Activated CD4-positive, alpha-beta memory T cell treated with anti-CD3 and anti-CD28 coated beads for 36 hours (primary cell): ENCODE measurements around the gene PTPRE. TPM values are rescaled to one million over a fixed set of nuclear protein-coding genes. Genes with fewer than 3 reads are reported as not detected.
A peak's percentile ranks its signal among the peaks of the same experiment; 100 is the strongest.

Experiments
- CTCF ChIA-PET: fragments of 350-600 bp; sonication (Branson Sonifier 250); formaldehyde crosslinking; loops from one replicate; lab custom pipeline; 2021; ENCODE audit warnings: antibody characterized with exemption, inconsistent platforms; lab: Charles Lee
- POLR2A ChIA-PET: fragments of 350-600 bp; sonication (Branson Sonifier 250); formaldehyde crosslinking; loops from one replicate; lab custom pipeline; 2021; ENCODE audit warnings: antibody characterized with exemption; lab: Charles Lee
- DNase-seq: peaks from one replicate; pipeline ENCODE4 v3.0.0-alpha.2; 2020
- H3K27ac Mint-ChIP-seq: one replicate; pipeline ENCODE4 v1.8.0; 2021; ENCODE audit warnings: mixed read lengths
- H3K27me3 Mint-ChIP-seq: one replicate; pipeline ENCODE4 v1.8.0; 2021; ENCODE audit warnings: mixed read lengths
- H3K36me3 Mint-ChIP-seq: one replicate; pipeline ENCODE4 v1.8.0; 2021; ENCODE audit warnings: mixed read lengths
- H3K4me1 Mint-ChIP-seq: one replicate; pipeline ENCODE4 v1.8.0; 2021; ENCODE audit warnings: low read depth, mixed read lengths
- H3K4me3 Mint-ChIP-seq: one replicate; pipeline ENCODE4 v1.8.0; 2021; ENCODE audit warnings: mild to moderate bottlenecking, mixed read lengths
- H3K9me3 Mint-ChIP-seq: one replicate; pipeline ENCODE4 v1.8.0; 2021; ENCODE audit warnings: mixed read lengths
- intact Hi-C: fragments of 100-400 bp; cut with micrococcal nuclease; formaldehyde crosslinking; loops from one replicate; pipeline ENCODE4 v1.15.1; 2023
- total RNA-seq, 2 experiments: library from RNA; stranded (reverse); gene quantifications; one replicate each; pipeline ENCODE4 v1.2.3, GENCODE V29; 2021

Gene PTPRE
- total RNA-seq, 2 experiments from 2014 or later, result 29.4 to 34.0 TPM

GRCh38 chr10:127903789-127904188 lies 3.1 kb upstream of the PTPRE start:
- Mint-ChIP-seq H3K27me3 (peaks cover 32% of the 10 kb centered on the region), H3K4me1 (no peaks in the 10 kb centered on the region), H3K4me3 (no peak overlapping the region), H3K9me3 (no peaks in the 10 kb centered on the region), H3K27ac (no peak overlapping the region), H3K36me3 (no peaks in the 10 kb centered on the region)
- CTCF ChIA-PET, result interaction anchor here (5.3 to 5.6 kb wide), 2 partner anchors 107 to 166 kb away, joined by 50 to 270 read pairs; no protein-coding TSS in a partner anchor
- POLR2A ChIA-PET, result no interaction called here
- intact Hi-C loops, result no loop called here
- no peak for DNase-seq

- ChIA-PET POLR2A (no interaction called here), CTCF (interaction anchor here (5.3 to 5.6 kb wide), 2 partner anchors 106 to 165 kb away, joined by 50 to 270 read pairs; no protein-coding TSS in a partner anchor)
- no peak overlapping the region for H3K4me3 Mint-ChIP-seq
Measured at GRCh38 chr10:127904311-127905000, 2.4 kb upstream of the PTPRE start.

GRCh38 chr10:127905001-127905847 lies 1.7 kb upstream of the PTPRE start:
- H3K9me3 Mint-ChIP-seq, result no peaks in the 10 kb centered on the region
- no peak overlapping the region for H3K4me3 Mint-ChIP-seq
- H3K36me3 Mint-ChIP-seq, result no peaks in the 10 kb centered on the region
- POLR2A ChIA-PET, result no interaction called here
- peaks cover 29% of the 10 kb centered on the region for H3K27me3 Mint-ChIP-seq
- intact Hi-C loops, result loop anchor here (5.0 kb wide), 1 partner anchor 87 kb away; no protein-coding TSS in a partner anchor
- no peak for DNase-seq
- no peak overlapping the region for H3K27ac Mint-ChIP-seq
- no peaks in the 10 kb centered on the region for H3K4me1 Mint-ChIP-seq
- CTCF ChIA-PET, result interaction anchor here (0.6 to 5.6 kb wide), 11 partner anchors 84 to 1737 kb away, joined by 3 to 270 read pairs (median 12); no protein-coding TSS in a partner anchor

More at GRCh38 chr10:127904311-127905000, 2.4 kb upstream of the PTPRE start:
- Mint-ChIP-seq H3K27me3 (peaks cover 30% of the 10 kb centered on the region), H3K27ac (no peak overlapping the region), H3K4me1 (no peaks in the 10 kb centered on the region), H3K9me3 (no peaks in the 10 kb centered on the region), H3K36me3 (no peaks in the 10 kb centered on the region)
- DNase-seq, result no peak
- intact Hi-C loops, result no loop called here

GRCh38 chr10:127905848-127906261 lies 1.0 kb upstream of the PTPRE start:
- no peaks in the 10 kb centered on the region for H3K9me3 Mint-ChIP-seq
- no peaks in the 10 kb centered on the region for H3K36me3 Mint-ChIP-seq
- POLR2A ChIA-PET, result no interaction called here
- H3K4me1 Mint-ChIP-seq, result no peaks in the 10 kb centered on the region
- H3K27me3 Mint-ChIP-seq, result peaks cover 27% of the 10 kb centered on the region
- H3K27ac Mint-ChIP-seq, result no peak overlapping the region
- intact Hi-C loops, result loop anchor here (1.0 to 5.0 kb wide), 3 partner anchors 86 to 245 kb away; no protein-coding TSS in a partner anchor
- H3K4me3 Mint-ChIP-seq, result no peak overlapping the region
- CTCF ChIA-PET, result interaction anchor here (0.6 to 5.6 kb wide), 18 partner anchors 14 to 1736 kb away, joined by 3 to 270 read pairs (median 4); no protein-coding TSS in a partner anchor
- no peak for DNase-seq

DNA sequence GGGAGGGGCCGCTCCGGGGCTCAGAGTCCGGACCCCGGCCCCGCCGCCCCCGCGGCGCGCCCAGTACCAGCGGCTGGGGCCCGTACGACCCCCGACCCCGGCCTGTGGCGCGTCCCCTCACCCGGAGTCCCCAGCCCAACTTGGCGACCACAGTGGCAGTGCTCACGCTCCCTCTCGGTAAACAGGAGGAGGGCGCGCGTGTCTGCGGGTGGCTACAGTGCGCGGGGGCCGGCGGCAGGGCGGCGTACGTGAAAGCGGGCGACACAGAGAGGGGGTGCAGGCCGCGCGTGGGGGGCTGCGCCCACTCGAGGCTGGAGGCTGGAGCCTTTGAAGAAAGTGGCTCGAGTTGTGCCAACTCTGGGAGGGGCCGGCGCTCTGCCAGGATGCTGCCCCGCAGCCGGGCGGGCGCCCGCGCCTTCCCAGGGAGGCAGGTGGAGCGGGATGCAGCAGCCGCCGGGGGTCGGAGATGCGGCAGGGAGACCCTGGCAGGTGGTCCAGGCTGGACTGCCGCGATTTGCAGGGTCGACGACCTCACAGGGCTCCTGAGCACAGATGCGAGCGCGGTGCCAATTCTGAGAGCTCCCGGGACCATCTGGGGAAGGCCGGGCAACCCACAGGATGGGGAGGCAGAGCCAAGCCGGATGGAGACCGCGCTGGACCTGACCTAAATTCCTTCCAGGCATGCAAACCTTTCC lies 655 bp downstream of the PTPRE start:
- POLR2A ChIA-PET, result interaction anchor here (1.2 to 1.6 kb wide), 2 partner anchors 102 to 162 kb away, joined by 3 read pairs; no protein-coding TSS in a partner anchor
- H3K27me3 Mint-ChIP-seq, result peaks cover 27% of the 10 kb centered on the region
- H3K27ac Mint-ChIP-seq, result no peak overlapping the region
- intact Hi-C loops, result loop anchor here (1.0 to 5.0 kb wide), 3 partner anchors 85 to 243 kb away; no protein-coding TSS in a partner anchor
- H3K36me3 Mint-ChIP-seq, result no peaks in the 10 kb centered on the region
- CTCF ChIA-PET, result interaction anchor here (0.6 to 5.6 kb wide), 34 partner anchors 9 to 250 kb away, joined by 3 to 270 read pairs (median 4); no protein-coding TSS in a partner anchor
- H3K4me3 Mint-ChIP-seq, result peak overlapping the region; percentile 25
- H3K9me3 Mint-ChIP-seq, result no peaks in the 10 kb centered on the region
- peak; percentile 25 for DNase-seq
- no peaks in the 10 kb centered on the region for H3K4me1 Mint-ChIP-seq

DNA sequence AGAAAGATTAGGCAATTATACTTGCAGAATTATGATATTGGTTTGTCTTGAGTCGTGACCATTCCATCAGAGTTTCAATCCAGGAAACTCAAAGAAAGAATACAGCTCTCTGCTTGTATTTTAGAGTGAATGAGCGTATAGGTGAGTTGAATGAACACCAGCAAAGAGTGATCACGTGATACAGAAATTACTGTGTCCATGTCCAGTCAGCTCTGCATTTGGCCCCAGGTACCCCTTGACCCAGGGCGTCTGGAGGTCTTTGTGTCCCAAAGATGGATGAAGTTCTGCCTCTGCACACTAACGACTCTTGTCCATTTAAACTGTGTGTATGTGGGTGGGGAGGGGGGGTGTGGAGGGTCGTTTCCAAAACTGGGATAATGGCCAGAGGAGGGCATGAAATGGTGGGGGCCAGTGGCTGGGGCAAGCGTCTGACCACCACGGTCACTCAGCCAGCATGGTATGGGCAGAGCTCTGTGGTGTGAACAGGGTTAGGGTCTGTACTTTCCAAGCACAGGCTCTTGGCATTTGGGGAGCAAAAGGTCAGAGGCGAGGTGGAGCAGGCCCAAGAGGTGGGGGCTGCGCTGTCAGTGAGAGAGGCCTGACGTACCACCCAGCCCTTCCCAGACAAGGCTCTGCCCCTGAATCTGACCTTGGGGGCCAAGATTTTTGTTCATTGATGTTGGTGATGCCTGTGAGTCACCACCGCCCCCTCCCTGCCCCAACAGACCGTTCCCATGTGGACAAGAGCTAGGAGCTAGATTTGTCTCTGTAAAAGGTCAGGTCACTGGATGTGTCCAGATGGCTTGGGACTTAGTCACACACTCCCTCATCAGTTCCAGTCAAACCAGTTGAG lies 1.4 kb downstream of the PTPRE start:
- H3K4me1 Mint-ChIP-seq, result no peaks in the 10 kb centered on the region
- no peak overlapping the region for H3K27ac Mint-ChIP-seq
- H3K36me3 Mint-ChIP-seq, result no peaks in the 10 kb centered on the region
- DNase-seq, result no peak
- ChIA-PET POLR2A (interaction anchor here (1.6 kb wide), 1 partner anchor 161 kb away, joined by 3 read pairs; no protein-coding TSS in a partner anchor), CTCF (interaction anchor here (0.8 to 5.6 kb wide), 6 partner anchors 13 to 162 kb away, joined by 3 to 270 read pairs (median 18); no protein-coding TSS in a partner anchor)
- peaks cover 24% of the 10 kb centered on the region for H3K27me3 Mint-ChIP-seq
- H3K4me3 Mint-ChIP-seq, result peak overlapping the region; percentile 22
- intact Hi-C loops, result loop anchor here (5.0 kb wide), 1 partner anchor 84 kb away; no protein-coding TSS in a partner anchor
- no peaks in the 10 kb centered on the region for H3K9me3 Mint-ChIP-seq

- no peaks in the 10 kb centered on the region for H3K4me1 Mint-ChIP-seq
- H3K4me3 Mint-ChIP-seq, result no peak overlapping the region
- intact Hi-C loops, result loop anchor here (5.0 kb wide), 1 partner anchor 83 kb away; no protein-coding TSS in a partner anchor
- no peak for DNase-seq
- H3K36me3 Mint-ChIP-seq, result no peaks in the 10 kb centered on the region
- peaks cover 24% of the 10 kb centered on the region for H3K27me3 Mint-ChIP-seq
- ChIA-PET CTCF (interaction anchor here (5.3 to 5.6 kb wide), 2 partner anchors 102 to 161 kb away, joined by 50 to 270 read pairs; no protein-coding TSS in a partner anchor), POLR2A (no interaction called here)
- H3K9me3 Mint-ChIP-seq, result no peaks in the 10 kb centered on the region
- H3K27ac Mint-ChIP-seq, result no peak overlapping the region
Measured at GRCh38 chr10:127908959-127909267, 2.0 kb downstream of the PTPRE start.

DNA sequence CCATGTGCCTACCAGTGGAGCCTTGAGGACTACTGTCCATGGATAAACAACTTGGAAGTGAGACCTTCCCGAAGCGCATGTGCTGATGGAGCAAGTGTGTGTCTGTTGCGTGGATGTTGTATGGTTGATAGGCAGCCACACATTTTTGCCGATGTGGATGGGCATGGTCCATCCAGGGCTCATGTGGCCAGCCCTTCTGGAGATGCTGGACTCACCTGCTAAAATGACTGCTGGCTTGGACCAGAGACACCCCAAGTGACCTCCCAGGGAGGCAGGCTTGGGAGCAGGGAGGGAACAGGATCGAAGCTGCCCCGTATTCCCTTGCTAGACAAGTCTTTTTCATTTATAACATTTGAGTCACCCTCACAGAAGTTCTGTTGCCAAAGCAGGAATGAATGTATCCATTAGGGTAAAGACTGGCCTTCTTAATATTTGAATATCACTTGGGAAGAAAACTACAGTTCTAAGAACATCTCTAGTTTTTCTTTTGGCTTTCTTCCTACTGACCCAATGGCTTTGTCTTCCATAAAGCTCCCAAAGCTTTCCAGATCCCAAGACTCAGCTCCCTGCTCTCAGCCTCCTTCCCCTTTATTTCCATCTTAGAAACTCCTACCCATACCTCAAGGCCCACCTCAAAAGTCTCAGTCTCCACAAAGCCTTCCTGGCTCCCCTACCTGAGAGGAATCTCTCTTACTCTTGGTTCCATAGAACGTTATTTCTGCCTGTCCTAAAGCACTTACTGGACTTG lies 3.0 kb downstream of the PTPRE start:
- Mint-ChIP-seq H3K4me3 (no peak overlapping the region), H3K27ac (no peak overlapping the region), H3K4me1 (no peaks in the 10 kb centered on the region), H3K36me3 (no peaks in the 10 kb centered on the region), H3K27me3 (peaks cover 24% of the 10 kb centered on the region), H3K9me3 (no peaks in the 10 kb centered on the region)
- ChIA-PET POLR2A (no interaction called here), CTCF (interaction anchor here (0.6 to 1.6 kb wide), 2 partner anchors 102 to 159 kb away, joined by 3 to 5 read pairs; no protein-coding TSS in a partner anchor)
- DNase-seq, result no peak
- intact Hi-C loops, result loop anchor here (5.0 kb wide), 1 partner anchor 82 kb away; no protein-coding TSS in a partner anchor

GRCh38 chr10:127910464-127910770 lies 3.5 kb downstream of the PTPRE start:
- Mint-ChIP-seq H3K9me3 (no peaks in the 10 kb centered on the region), H3K27me3 (peaks cover 20% of the 10 kb centered on the region), H3K36me3 (no peaks in the 10 kb centered on the region), H3K4me1 (no peaks in the 10 kb centered on the region), H3K4me3 (no peak overlapping the region), H3K27ac (no peak overlapping the region)
- intact Hi-C loops, result no loop called here
- ChIA-PET POLR2A (no interaction called here), CTCF (interaction anchor here (1.6 kb wide), 1 partner anchor 159 kb away, joined by 5 read pairs; no protein-coding TSS in a partner anchor)
- DNase-seq, result no peak

DNA sequence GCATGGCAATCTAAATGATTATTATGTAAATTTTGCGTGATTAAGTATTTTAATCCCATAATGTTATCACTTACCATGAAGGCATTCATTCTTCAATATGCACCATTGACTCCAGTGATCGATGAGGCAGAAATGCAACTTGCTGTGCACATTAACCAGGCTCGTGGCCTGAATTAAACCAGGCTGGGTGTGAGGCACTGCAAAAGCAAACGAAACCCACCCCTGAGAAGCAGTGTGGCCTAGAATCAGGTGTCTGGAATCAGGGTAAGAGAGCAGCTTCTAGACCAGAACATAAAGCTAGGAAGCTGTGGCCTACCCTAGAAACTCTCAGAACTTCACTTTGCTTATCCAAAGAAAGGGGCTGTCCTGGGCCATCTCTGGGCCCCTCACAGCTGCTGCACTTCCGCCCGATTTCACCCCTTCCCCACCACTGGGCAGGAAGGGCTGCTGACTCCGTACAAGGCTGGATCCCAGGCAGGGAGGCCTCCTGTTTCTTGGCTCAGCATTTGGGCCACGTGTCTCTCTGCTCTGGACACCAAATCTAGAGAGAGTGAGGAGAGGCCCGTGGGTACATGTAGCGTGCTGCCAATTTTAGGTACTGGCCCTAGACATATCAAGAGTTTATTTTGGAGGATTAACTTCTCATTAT lies 4.4 kb downstream of the PTPRE start:
- H3K27me3 Mint-ChIP-seq, result peaks cover 17% of the 10 kb centered on the region
- no peak for DNase-seq
- H3K27ac Mint-ChIP-seq, result no peak overlapping the region
- ChIA-PET CTCF (no interaction called here), POLR2A (no interaction called here)
- no peak overlapping the region for H3K4me3 Mint-ChIP-seq
- no peaks in the 10 kb centered on the region for H3K36me3 Mint-ChIP-seq
- no peaks in the 10 kb centered on the region for H3K4me1 Mint-ChIP-seq
- peaks cover 2% of the 10 kb centered on the region for H3K9me3 Mint-ChIP-seq
- intact Hi-C loops, result no loop called here
